Suprapubic skin (tissue), 4 donors: Measurements from ENCODE around the gene ATXN7. TPM values are rescaled to one million over a fixed set of nuclear protein-coding genes. Genes with fewer than 3 reads are reported as not detected.

ENCODE experiments used
- DNase-seq, 2 donors: peaks; one replicate each; pipeline ENCODE4 v3.0.0-alpha.2; 2019; ENCODE audit warnings: low spot score in 2 of 2
- H3K27ac ChIP-seq: fragments of 200-600 bp; sonication (generic); one replicate; pipeline ENCODE4 v1.5.1; 2019
- H3K27me3 ChIP-seq: fragments of 200-600 bp; sonication (generic); one replicate; pipeline ENCODE4 v1.5.1; 2019
- H3K36me3 ChIP-seq: fragments of 200-600 bp; sonication (generic); one replicate; pipeline ENCODE4 v1.5.1; 2019
- H3K4me1 ChIP-seq: fragments of 200-600 bp; sonication (generic); one replicate; pipeline ENCODE4 v1.5.1; 2019
- H3K4me3 ChIP-seq: fragments of 200-600 bp; sonication (generic); one replicate; pipeline ENCODE4 v1.5.1; 2019; ENCODE audit warnings: mild to moderate bottlenecking
- H3K9me3 ChIP-seq: fragments of 200-600 bp; sonication (generic); one replicate; pipeline ENCODE4 v1.5.1; 2019
- EP300 ChIP-seq: sonication (generic); formaldehyde crosslinking; IDR thresholded peaks from one replicate; pipeline ENCODE4 v1.6.1; 2017; ENCODE audit warnings: antibody characterized with exemption
- POLR2A ChIP-seq, 2 donors: fragments of 450-650 bp; IDR thresholded peaks; one replicate each; pipeline ENCODE4 v1.6.1; 2017; ENCODE audit warnings: antibody characterized with exemption in 2 of 2, mild to moderate bottlenecking in 2 of 2, moderate library complexity in 2 of 2
- POLR2AphosphoS5 ChIP-seq, 3 donors: sonication (generic); formaldehyde crosslinking; IDR thresholded peaks; one replicate each; pipeline ENCODE4 v1.6.1; 2017; ENCODE audit warnings: antibody characterized with exemption in 3 of 3
- WGBS: methylation state at CpG from one replicate; pipeline ENCODE4 v1.1.5; 2018; 5-methylcytosine and 5-hydroxymethylcytosine counted together
- total RNA-seq, 4 donors: library from RNA; depleted of rRNA; stranded (reverse); fragments of >200 nt; gene quantifications; one replicate each; pipeline ENCODE4 v1.1.0, GENCODE V29; 2016
- TF ChIP-seq, protein P1 (sequence below), 2 donors: fragments of 200-600 bp in 1 of 2; fragments of 450-650 bp in 1 of 2; sonication (generic) in 1 of 2; IDR thresholded peaks; one replicate each; pipeline ENCODE4 v1.5.1; 2016 to 2019; ENCODE audit warnings: antibody characterized with exemption in 2 of 2, mild to moderate bottlenecking in 1 of 2, moderate library complexity in 1 of 2

The ATXN7 gene
- total RNA-seq, 4 donors from 2014 or later: 22.9 to 101 (median 44.2) TPM

- DNase-seq: no peak
- TF ChIP-seq POLR2A (IDR thresholded peaks at IDR 0.05): no peak
- TF ChIP-seq, protein P1, sequence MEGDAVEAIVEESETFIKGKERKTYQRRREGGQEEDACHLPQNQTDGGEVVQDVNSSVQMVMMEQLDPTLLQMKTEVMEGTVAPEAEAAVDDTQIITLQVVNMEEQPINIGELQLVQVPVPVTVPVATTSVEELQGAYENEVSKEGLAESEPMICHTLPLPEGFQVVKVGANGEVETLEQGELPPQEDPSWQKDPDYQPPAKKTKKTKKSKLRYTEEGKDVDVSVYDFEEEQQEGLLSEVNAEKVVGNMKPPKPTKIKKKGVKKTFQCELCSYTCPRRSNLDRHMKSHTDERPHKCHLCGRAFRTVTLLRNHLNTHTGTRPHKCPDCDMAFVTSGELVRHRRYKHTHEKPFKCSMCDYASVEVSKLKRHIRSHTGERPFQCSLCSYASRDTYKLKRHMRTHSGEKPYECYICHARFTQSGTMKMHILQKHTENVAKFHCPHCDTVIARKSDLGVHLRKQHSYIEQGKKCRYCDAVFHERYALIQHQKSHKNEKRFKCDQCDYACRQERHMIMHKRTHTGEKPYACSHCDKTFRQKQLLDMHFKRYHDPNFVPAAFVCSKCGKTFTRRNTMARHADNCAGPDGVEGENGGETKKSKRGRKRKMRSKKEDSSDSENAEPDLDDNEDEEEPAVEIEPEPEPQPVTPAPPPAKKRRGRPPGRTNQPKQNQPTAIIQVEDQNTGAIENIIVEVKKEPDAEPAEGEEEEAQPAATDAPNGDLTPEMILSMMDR (IDR thresholded peaks at IDR 0.05): no peak
- no peak for TF ChIP-seq EP300
- no peak for TF ChIP-seq POLR2AphosphoS5 (IDR thresholded peaks at IDR 0.05)
- H3K4me1 ChIP-seq: no peaks in the 10 kb centered on the region
- H3K9me3 ChIP-seq: no peaks in the 10 kb centered on the region
- H3K27ac ChIP-seq: no peak overlapping the region
- H3K27me3 ChIP-seq: no peaks in the 10 kb centered on the region
- H3K4me3 ChIP-seq: no peak overlapping the region
- H3K36me3 ChIP-seq: no peaks in the 10 kb centered on the region
- 91% methylated on average over 3 of the region's 3 CpGs for WGBS
Observed at GRCh38 chr3:64049136-64049535, 185.5 kb downstream of the ATXN7 start.

DNA sequence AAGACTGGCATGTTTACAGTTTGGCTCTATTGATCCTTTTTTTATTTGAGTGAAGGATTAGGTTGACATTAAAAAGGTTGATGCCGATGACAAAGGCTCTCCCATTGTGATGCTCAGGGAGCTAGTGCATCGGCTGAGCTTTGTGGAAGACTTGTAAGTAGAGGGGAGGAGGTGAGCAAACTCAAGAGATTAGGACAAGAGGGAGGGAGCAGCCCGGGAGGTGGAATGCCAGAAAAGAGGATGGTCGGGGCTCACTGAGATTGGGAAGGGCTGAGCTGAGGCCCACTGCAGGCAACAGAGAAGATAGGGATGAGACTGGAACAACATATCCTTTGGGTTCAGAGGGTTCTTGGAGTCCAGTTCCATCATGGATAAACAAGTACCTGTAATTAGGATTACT is 186.2 kb downstream of the ATXN7 start:
- H3K27ac ChIP-seq: no peak overlapping the region
- H3K36me3 ChIP-seq: no peaks in the 10 kb centered on the region
- 85% methylated on average over 4 of the region's 4 CpGs for WGBS
- H3K27me3 ChIP-seq: no peaks in the 10 kb centered on the region
- no peak for DNase-seq
- TF ChIP-seq, protein P1 (IDR thresholded peaks at IDR 0.05): no peak
- TF ChIP-seq EP300 (no peak), POLR2A (IDR thresholded peaks at IDR 0.05) (no peak), POLR2AphosphoS5 (IDR thresholded peaks at IDR 0.05) (no peak)
- H3K9me3 ChIP-seq: no peaks in the 10 kb centered on the region
- H3K4me3 ChIP-seq: no peak overlapping the region
- no peaks in the 10 kb centered on the region for H3K4me1 ChIP-seq

Other genes starting within 250 kb of the ATXN7 start
- gene SNTN, start 211.2 kb upstream of the ATXN7 start, total RNA-seq: not detected
- gene C3orf49, start 44.6 kb upstream of the ATXN7 start, total RNA-seq: not detected
- 10 to 100 TPM; 28.0 to 48.8 (median 40.1) TPM for gene THOC7, start 62 bp upstream of the ATXN7 start, total RNA-seq
- not detected for gene SCAANT1, start 48.5 kb downstream of the ATXN7 start, total RNA-seq
- 10 to 100 TPM; 54.6 to 82.3 (median 68.0) TPM for gene PSMD6, start 159.6 kb downstream of the ATXN7 start, total RNA-seq